Breast epithelium (tissue), 3 donors: ENCODE results near the gene SORBS2.

Source experiments
- POLR2A ChIP-seq: fragments of 450-650 bp; IDR thresholded peaks from one replicate; pipeline ENCODE4 v1.6.1; 2016; ENCODE audit warnings: antibody characterized with exemption, mild to moderate bottlenecking, moderate library complexity
- POLR2AphosphoS5 ChIP-seq, 3 donors: sonication (generic); formaldehyde crosslinking; IDR thresholded peaks; one replicate each; pipeline ENCODE4 v1.6.1; 2017; ENCODE audit warnings: antibody characterized with exemption in 3 of 3
- TF ChIP-seq, protein P1 (sequence below), 3 donors: fragments of 450-650 bp; IDR thresholded peaks; one replicate each; pipeline ENCODE4 v1.5.1; 2016 to 2017; ENCODE audit warnings: antibody characterized with exemption in 3 of 3, mild to moderate bottlenecking in 3 of 3, moderate library complexity in 3 of 3

DNA sequence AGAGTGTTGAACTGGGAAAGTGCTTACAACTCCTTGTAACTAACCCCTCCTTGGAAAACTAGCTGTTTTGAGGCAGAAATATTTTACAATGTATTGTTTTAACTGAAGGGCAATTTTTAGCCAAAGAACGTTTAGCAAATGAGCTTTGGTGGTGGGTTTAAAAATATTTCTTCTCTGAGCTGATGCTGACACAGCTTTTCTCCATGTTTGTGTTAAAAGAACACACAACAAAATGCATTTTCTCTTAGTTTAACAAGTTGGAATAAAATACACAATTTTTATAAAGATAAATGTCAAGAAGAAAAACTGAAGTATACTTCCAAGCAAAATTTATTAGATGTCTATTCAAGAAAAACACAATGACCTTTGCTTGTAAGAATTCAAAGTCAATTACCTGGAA, 226.8 kb downstream of the SORBS2 start:
- TF ChIP-seq, protein P1, sequence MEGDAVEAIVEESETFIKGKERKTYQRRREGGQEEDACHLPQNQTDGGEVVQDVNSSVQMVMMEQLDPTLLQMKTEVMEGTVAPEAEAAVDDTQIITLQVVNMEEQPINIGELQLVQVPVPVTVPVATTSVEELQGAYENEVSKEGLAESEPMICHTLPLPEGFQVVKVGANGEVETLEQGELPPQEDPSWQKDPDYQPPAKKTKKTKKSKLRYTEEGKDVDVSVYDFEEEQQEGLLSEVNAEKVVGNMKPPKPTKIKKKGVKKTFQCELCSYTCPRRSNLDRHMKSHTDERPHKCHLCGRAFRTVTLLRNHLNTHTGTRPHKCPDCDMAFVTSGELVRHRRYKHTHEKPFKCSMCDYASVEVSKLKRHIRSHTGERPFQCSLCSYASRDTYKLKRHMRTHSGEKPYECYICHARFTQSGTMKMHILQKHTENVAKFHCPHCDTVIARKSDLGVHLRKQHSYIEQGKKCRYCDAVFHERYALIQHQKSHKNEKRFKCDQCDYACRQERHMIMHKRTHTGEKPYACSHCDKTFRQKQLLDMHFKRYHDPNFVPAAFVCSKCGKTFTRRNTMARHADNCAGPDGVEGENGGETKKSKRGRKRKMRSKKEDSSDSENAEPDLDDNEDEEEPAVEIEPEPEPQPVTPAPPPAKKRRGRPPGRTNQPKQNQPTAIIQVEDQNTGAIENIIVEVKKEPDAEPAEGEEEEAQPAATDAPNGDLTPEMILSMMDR (IDR thresholded peaks at IDR 0.05), result no peak
- TF ChIP-seq POLR2A (no peak), POLR2AphosphoS5 (IDR thresholded peaks at IDR 0.05) (no peak)
